Loucy (cell line): ENCODE measurements around the gene RNFT1.
"Not testable (repeated sequence)": the region's sequence is repeated elsewhere in the genome, so short reads cannot be mapped to it uniquely, and the experiment has no call there.

Source experiments
- EZH2phosphoT487 ChIP-seq: fragments of 200-600 bp; IDR thresholded peaks from 2 replicates; pipeline ENCODE4 v1.6.1; 2018; ENCODE audit warnings: antibody characterized with exemption, mild to moderate bottlenecking, moderate library complexity, borderline replicate concordance
- TF ChIP-seq, protein P1 (sequence below): fragments of 200-600 bp; sonication (generic); conservative IDR thresholded peaks from 2 replicates; pipeline ENCODE4 v1.5.1; 2014; ENCODE audit warnings: mild to moderate bottlenecking, antibody characterized with exemption, low read length

DNA sequence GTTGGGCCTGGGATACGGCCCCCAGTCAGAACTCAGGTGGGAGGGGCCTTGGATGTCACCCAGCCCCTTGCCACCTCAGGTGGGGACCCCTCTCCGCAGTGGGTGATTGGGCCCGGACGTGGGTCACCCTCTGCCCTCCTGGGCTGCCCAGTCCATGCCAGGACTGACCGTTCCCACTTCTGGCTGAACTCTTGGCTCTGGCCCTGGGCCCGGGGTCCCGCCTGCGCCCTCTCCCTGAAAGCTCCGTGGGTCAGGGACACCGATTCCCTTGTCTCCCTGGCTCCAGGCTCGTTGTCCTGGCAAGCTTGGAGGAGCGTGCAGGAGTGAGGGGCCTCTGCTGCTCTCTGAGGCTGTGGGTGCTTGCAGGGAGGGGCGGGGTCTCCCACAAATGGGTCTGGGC, 44.8 kb upstream of the RNFT1 start:
- TF ChIP-seq, protein P1, sequence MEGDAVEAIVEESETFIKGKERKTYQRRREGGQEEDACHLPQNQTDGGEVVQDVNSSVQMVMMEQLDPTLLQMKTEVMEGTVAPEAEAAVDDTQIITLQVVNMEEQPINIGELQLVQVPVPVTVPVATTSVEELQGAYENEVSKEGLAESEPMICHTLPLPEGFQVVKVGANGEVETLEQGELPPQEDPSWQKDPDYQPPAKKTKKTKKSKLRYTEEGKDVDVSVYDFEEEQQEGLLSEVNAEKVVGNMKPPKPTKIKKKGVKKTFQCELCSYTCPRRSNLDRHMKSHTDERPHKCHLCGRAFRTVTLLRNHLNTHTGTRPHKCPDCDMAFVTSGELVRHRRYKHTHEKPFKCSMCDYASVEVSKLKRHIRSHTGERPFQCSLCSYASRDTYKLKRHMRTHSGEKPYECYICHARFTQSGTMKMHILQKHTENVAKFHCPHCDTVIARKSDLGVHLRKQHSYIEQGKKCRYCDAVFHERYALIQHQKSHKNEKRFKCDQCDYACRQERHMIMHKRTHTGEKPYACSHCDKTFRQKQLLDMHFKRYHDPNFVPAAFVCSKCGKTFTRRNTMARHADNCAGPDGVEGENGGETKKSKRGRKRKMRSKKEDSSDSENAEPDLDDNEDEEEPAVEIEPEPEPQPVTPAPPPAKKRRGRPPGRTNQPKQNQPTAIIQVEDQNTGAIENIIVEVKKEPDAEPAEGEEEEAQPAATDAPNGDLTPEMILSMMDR, result not testable (repeated sequence)
- not testable (repeated sequence) for TF ChIP-seq EZH2phosphoT487
